Vagina (tissue), 2 donors: ENCODE data around the gene MED16.

Experiments
- POLR2A ChIP-seq, 2 donors: fragments of 450-650 bp; IDR thresholded peaks; one replicate each; pipeline ENCODE4 v1.6.1; 2017; ENCODE audit warnings: antibody characterized with exemption in 2 of 2, mild to moderate bottlenecking in 2 of 2, moderate library complexity in 2 of 2
- POLR2AphosphoS5 ChIP-seq, 2 donors: sonication (generic); formaldehyde crosslinking; IDR thresholded peaks; one replicate each; pipeline ENCODE4 v1.9.0; 2017; ENCODE audit warnings: antibody characterized with exemption in 2 of 2, mild to moderate bottlenecking in 2 of 2, low read depth in 1 of 2; ENCODE audit not compliant: insufficient read depth in 1 of 2
- TF ChIP-seq, protein P1 (sequence below), 3 experiments: fragments of 450-650 bp in 2 of 3; fragments of 200-600 bp in 1 of 3; sonication (generic) in 1 of 3; IDR thresholded peaks; one replicate each; pipeline ENCODE4 v1.5.1; 2017 to 2019; ENCODE audit warnings: antibody characterized with exemption in 3 of 3, mild to moderate bottlenecking in 2 of 3, moderate library complexity in 2 of 3

DNA sequence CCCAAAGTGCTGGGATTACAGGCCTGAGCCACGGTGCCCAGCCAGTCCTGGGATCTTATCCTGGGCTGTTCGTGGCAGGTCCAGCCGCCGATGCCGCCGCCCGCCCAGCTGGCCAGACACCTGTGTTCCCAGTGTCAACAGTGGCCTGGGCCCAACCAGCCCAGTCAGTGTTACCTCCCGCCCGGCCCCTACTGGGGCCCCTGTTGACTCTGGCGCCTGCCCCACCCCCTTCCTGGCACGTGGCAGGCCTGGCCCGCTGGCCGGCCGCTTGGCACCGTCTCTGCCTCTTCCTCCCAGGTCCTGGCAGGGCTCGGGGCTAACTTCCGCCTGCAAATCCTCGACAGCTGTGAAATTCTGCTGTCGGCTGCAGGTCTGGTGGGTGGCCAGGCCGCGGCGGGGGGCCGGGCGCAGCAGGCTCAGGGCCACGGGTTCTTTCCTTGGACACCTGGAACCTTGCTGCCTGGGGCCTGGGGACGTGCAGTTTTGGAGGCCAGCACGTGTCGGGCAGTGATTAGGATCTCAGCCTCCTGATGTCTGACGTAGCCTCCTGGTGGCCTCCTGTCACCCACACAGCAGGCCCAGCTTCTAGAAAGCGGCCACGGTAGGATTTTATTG is 42.0 kb upstream of the MED16 start:
- TF ChIP-seq, protein P1, sequence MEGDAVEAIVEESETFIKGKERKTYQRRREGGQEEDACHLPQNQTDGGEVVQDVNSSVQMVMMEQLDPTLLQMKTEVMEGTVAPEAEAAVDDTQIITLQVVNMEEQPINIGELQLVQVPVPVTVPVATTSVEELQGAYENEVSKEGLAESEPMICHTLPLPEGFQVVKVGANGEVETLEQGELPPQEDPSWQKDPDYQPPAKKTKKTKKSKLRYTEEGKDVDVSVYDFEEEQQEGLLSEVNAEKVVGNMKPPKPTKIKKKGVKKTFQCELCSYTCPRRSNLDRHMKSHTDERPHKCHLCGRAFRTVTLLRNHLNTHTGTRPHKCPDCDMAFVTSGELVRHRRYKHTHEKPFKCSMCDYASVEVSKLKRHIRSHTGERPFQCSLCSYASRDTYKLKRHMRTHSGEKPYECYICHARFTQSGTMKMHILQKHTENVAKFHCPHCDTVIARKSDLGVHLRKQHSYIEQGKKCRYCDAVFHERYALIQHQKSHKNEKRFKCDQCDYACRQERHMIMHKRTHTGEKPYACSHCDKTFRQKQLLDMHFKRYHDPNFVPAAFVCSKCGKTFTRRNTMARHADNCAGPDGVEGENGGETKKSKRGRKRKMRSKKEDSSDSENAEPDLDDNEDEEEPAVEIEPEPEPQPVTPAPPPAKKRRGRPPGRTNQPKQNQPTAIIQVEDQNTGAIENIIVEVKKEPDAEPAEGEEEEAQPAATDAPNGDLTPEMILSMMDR (IDR thresholded peaks at IDR 0.05), result no peak
- TF ChIP-seq POLR2A (IDR thresholded peaks at IDR 0.05) (no peak), POLR2AphosphoS5 (IDR thresholded peaks at IDR 0.05; ENCODE audit: insufficient read depth in 1 of 2, low read depth in 1 of 2) (peak; percentile 76 to 89)
